Measurements from ENCODE around the gene MFAP2. TPM values are rescaled to one million over a fixed set of nuclear protein-coding genes. Genes with fewer than 3 reads are reported as not detected.

MFAP2 gene
- total and polyA plus RNA-seq, 8 donors = 2.7 to 31.5 (median 9.0) TPM; not detected in 1

DNA sequence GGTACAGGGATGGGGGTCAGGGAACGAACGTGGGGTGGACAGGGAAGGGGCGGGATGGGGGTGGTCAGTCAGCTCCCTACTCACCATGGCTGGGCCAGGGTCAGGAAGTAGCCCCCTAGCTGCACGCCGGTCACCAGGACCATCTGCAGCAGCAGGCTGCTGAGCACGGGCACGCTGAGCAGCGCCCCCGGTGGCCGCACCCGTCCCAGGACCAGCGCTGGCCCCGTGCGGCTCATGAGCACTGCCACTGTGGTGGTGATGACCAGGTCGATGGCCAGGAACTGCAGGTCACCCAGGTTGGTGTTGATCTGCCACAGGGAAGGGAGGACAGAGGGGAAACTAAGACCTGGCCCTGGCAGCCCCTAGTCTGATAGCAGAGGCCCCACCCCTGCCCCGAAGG is 6.5 kb upstream of the MFAP2 start:
- H3K36me3 ChIP-seq = peaks cover 19 to 73% (median 67%) of the 10 kb centered on the region in 4 donors
- DNase-seq = no peak
- WGBS, 5 donors = 75 to 86% (median 84%) methylated on average over 3 to 16 of the region's 16 CpGs
- no peaks in the 10 kb centered on the region for H3K27me3 ChIP-seq
- H3K9me3 ChIP-seq = no peaks in the 10 kb centered on the region
- H3K4me3 ChIP-seq = no peak overlapping the region
- H3K27ac ChIP-seq = no peak overlapping the region
- intact Hi-C loops (cut with DNase I; ENCODE audit: low total_unique reads) = no loop called here
- no peak for TF ChIP-seq POLR2A (IDR thresholded peaks at IDR 0.05)
- TF ChIP-seq, protein P1, sequence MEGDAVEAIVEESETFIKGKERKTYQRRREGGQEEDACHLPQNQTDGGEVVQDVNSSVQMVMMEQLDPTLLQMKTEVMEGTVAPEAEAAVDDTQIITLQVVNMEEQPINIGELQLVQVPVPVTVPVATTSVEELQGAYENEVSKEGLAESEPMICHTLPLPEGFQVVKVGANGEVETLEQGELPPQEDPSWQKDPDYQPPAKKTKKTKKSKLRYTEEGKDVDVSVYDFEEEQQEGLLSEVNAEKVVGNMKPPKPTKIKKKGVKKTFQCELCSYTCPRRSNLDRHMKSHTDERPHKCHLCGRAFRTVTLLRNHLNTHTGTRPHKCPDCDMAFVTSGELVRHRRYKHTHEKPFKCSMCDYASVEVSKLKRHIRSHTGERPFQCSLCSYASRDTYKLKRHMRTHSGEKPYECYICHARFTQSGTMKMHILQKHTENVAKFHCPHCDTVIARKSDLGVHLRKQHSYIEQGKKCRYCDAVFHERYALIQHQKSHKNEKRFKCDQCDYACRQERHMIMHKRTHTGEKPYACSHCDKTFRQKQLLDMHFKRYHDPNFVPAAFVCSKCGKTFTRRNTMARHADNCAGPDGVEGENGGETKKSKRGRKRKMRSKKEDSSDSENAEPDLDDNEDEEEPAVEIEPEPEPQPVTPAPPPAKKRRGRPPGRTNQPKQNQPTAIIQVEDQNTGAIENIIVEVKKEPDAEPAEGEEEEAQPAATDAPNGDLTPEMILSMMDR (IDR thresholded peaks at IDR 0.05) = peak in 1 of 7 experiments; percentile 8
- H3K4me1 ChIP-seq = peaks cover 0 to 8% (median 4%) of the 10 kb centered on the region in 4 donors

DNA sequence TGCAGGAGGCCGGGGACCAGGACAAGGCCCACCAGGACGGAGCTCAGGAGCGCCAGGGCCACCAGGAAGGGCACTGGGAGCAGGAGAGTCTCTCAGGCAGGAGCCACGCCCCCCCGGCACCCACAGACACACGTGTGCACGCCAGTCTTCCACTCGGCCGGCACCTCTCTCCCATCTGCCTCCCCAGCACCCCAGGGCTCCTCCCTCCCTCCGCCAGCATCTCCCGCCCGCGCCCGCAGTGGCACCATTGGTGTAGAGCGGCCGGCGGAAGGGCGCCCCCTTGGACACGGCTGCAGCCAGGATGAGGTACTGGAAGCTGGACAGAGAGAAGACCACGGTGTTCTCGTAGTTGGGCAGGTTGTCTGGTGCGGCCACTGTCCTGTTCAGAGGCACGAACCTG is 6.1 kb upstream of the MFAP2 start:
- intact Hi-C loops (cut with DNase I; ENCODE audit: low total_unique reads) = no loop called here
- peaks cover 19 to 69% (median 64%) of the 10 kb centered on the region in 4 donors for H3K36me3 ChIP-seq
- H3K4me3 ChIP-seq = no peak overlapping the region
- H3K27ac ChIP-seq = no peak overlapping the region
- WGBS, 5 donors = 84 to 90% (median 88%) methylated on average over 21 to 23 of the region's 23 CpGs
- peaks cover 0 to 3% (median 0%) of the 10 kb centered on the region in 3 donors for H3K27me3 ChIP-seq
- DNase-seq = no peak
- H3K9me3 ChIP-seq = no peaks in the 10 kb centered on the region
- H3K4me1 ChIP-seq = peaks cover 0 to 8% (median 4%) of the 10 kb centered on the region in 4 donors
- TF ChIP-seq, protein P1 (IDR thresholded peaks at IDR 0.05) = no peak
- TF ChIP-seq POLR2A (IDR thresholded peaks at IDR 0.05) = no peak
- no peak for TF ChIP-seq POLR2AphosphoS5 (IDR thresholded peaks at IDR 0.05)
- TF ChIP-seq EP300 (IDR thresholded peaks at IDR 0.05) = no peak

DNA sequence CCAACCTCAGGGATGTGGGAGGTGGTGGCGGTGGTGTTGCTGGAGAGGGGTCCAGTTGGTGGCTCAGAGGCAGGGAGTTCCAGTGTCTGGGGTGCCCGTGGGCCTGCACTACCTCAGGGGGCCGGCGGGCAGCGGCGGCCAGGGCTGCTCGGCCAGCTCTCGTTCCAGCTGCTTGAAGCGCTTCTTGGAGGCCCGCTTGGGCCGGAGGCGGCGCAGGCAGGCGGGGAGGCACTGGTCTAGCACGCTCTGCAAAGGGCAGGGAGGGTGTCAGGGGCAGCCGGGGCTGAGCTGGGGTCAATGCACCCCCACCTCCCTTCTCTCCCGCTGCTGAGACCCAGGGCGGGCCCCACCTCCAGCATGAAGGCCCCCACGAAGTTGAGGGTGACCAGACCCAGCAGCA is 5.7 kb upstream of the MFAP2 start:
- intact Hi-C loops (cut with DNase I; ENCODE audit: low total_unique reads) = no loop called here
- no peaks in the 10 kb centered on the region for H3K9me3 ChIP-seq
- WGBS, 5 donors = 88 to 94% (median 92%) methylated on average over 13 to 19 of the region's 19 CpGs
- H3K4me3 ChIP-seq = no peak overlapping the region
- TF ChIP-seq, protein P1 (IDR thresholded peaks at IDR 0.05) = no peak
- peaks cover 19 to 64% (median 59%) of the 10 kb centered on the region in 4 donors for H3K36me3 ChIP-seq
- H3K27me3 ChIP-seq = peaks cover 0 to 7% (median 0%) of the 10 kb centered on the region in 3 donors
- DNase-seq = no peak
- no peak overlapping the region for H3K27ac ChIP-seq
- H3K4me1 ChIP-seq = peaks cover 0 to 8% (median 4%) of the 10 kb centered on the region in 4 donors

DNA sequence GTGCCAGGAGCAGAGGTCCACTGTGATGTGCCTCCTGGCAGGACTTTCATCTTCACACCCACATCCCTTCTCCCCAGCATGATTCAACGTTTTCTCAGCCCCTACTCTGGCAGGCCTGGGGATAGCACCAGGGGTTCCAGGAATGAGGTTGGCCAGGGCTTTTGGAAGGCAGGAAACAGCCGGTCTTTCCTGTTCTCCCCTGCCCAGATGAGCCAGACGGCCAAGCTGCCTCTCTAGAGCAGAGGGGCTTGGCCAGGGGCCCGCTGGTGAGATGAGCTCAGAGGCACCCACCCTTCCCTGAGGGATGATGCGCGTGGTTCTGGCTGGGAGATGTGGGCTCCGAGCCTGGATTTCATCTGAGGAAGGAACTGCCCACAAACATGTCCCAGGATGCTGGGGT is 4.3 kb upstream of the MFAP2 start:
- WGBS, 5 donors = 33 to 44% (median 42%) methylated on average over 7 of the region's 7 CpGs
- TF ChIP-seq POLR2A (IDR thresholded peaks at IDR 0.05) (no peak), POLR2AphosphoS5 (IDR thresholded peaks at IDR 0.05) (peak in 1 of 3 donors; percentile 26)
- intact Hi-C loops (cut with DNase I; ENCODE audit: low total_unique reads) = no loop called here
- Histone ChIP-seq H3K4me3 (no peak overlapping the region), H3K27me3 (peaks cover 0 to 21% (median 14%) of the 10 kb centered on the region in 3 donors), H3K4me1 (peaks cover 9 to 20% (median 15%) of the 10 kb centered on the region in 4 donors), H3K27ac (peak overlapping the region in 3 of 5 donors; percentile 15 to 38 (median 22)), H3K36me3 (peaks cover 19 to 51% (median 45%) of the 10 kb centered on the region in 4 donors), H3K9me3 (no peaks in the 10 kb centered on the region)
- DNase-seq = peak in 1 of 2 donors; percentile 91

DNA sequence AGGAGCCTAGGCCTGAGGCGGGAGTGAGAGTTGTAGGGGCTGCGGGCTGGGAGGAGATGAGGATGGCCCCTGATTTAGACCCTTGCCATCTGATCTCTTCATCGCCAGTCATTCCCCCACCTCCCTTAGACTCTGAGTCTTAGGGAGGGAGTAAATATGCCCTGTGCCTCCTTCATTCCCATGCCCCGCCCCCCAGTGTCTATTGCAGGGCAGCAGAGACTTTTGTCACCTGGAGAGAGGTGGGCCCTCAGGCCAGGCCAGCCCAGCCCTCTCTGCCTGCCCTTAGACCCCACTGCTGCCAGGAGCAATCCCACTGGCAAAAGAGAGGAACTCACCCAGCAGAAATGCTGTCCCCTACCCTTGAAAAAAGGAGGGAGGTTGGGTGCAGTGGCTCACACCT is 3.2 kb upstream of the MFAP2 start:
- no peak overlapping the region for H3K4me3 ChIP-seq
- peaks cover 19 to 40% (median 35%) of the 10 kb centered on the region in 4 donors for H3K36me3 ChIP-seq
- WGBS, 5 donors = 80 to 94% (median 93%) methylated on average over 4 of the region's 4 CpGs
- H3K9me3 ChIP-seq = no peaks in the 10 kb centered on the region
- intact Hi-C loops (cut with DNase I; ENCODE audit: low total_unique reads) = no loop called here
- peaks cover 0 to 28% (median 14%) of the 10 kb centered on the region in 3 donors for H3K27me3 ChIP-seq
- DNase-seq = no peak
- TF ChIP-seq EP300 (IDR thresholded peaks at IDR 0.05) = no peak
- no peak for TF ChIP-seq POLR2A (IDR thresholded peaks at IDR 0.05)
- TF ChIP-seq, protein P1 (IDR thresholded peaks at IDR 0.05) = no peak
- TF ChIP-seq POLR2AphosphoS5 (IDR thresholded peaks at IDR 0.05) = no peak
- no peak overlapping the region for H3K27ac ChIP-seq
- peaks cover 12 to 27% (median 21%) of the 10 kb centered on the region in 4 donors for H3K4me1 ChIP-seq
